Adrenal gland (tissue), 5 donors: ENCODE data around the gene NCKAP5L.

Source experiments
- POLR2A ChIP-seq, 2 donors: fragments of 450-650 bp; IDR thresholded peaks; one replicate each; pipeline ENCODE4 v1.6.1; 2017; ENCODE audit warnings: antibody characterized with exemption in 2 of 2, mild to moderate bottlenecking in 2 of 2, moderate library complexity in 1 of 2
- TF ChIP-seq, protein P1 (sequence below), 6 experiments: fragments of 450-650 bp in 4 of 6; fragments of 200-600 bp in 2 of 6; sonication (generic) in 1 of 6; IDR thresholded peaks; 1 replicate in 5 of 6; 2 replicates in 1 of 6; pipeline versions ENCODE4 v1.5.1 to v1.8.0; 2016 to 2021; ENCODE audit warnings: antibody characterized with exemption in 6 of 6, mild to moderate bottlenecking in 2 of 6, moderate library complexity in 1 of 6
- donor health status: DM: no; HTN: no; CAD: no.

DNA sequence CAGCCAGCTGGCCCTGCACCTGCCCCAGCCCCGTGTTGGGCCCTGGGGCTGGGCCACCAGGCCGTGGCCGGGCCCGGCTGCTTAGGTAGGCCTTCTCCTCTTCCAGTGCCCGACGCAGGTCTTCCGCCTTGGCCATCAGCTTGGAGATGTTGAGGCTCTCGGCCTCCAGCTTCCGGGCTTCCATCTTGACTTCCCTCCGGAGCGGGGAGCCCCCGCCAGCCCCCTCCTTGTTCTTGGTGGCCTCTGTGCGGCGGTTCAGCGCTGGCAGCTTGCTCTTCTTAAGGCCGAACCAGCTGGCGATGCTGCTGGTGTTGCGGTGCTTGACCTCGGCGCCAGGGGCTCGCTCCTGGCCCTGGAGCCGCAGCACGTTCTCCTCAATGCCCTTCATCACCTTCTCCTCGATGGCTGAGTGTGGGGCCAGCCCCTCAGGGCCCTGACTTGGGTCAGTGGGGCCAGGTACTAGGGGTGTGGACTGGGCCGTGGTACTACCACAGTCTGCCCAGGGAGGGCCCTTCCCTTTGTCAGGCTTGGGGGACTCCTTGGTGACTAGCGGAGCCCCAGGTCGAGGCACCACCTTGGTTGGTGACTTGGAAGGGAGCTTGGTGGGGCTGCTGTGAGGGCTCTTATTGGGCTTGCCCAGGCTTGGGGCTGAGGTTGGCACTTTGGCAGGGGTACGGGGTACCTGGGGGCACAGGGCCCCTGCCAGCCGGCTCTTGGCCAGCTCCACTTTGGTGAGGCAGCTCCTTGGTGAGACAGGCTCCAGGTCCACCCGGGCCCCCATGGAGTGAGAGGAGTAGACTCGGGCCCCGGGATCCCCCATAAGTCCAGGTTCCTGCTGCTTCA lies 33.2 kb downstream of the NCKAP5L start:
- TF ChIP-seq, protein P1, sequence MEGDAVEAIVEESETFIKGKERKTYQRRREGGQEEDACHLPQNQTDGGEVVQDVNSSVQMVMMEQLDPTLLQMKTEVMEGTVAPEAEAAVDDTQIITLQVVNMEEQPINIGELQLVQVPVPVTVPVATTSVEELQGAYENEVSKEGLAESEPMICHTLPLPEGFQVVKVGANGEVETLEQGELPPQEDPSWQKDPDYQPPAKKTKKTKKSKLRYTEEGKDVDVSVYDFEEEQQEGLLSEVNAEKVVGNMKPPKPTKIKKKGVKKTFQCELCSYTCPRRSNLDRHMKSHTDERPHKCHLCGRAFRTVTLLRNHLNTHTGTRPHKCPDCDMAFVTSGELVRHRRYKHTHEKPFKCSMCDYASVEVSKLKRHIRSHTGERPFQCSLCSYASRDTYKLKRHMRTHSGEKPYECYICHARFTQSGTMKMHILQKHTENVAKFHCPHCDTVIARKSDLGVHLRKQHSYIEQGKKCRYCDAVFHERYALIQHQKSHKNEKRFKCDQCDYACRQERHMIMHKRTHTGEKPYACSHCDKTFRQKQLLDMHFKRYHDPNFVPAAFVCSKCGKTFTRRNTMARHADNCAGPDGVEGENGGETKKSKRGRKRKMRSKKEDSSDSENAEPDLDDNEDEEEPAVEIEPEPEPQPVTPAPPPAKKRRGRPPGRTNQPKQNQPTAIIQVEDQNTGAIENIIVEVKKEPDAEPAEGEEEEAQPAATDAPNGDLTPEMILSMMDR (IDR thresholded peaks at IDR 0.05), result no peak
- TF ChIP-seq POLR2A (IDR thresholded peaks at IDR 0.05), result no peak
